PC-3 (cell line): ENCODE results near the gene FAM53B.

Source experiments
- EZH2phosphoT487 ChIP-seq: fragments of 300-600 bp; sonication (generic); IDR thresholded peaks from 2 replicates; pipeline ENCODE4 v1.6.1; 2018; ENCODE audit warnings: mild to moderate bottlenecking, antibody characterized with exemption, low read length, borderline replicate concordance
- TF ChIP-seq, protein P1 (sequence below): fragments of 300-600 bp; sonication (generic); conservative IDR thresholded peaks from 2 replicates; pipeline ENCODE4 v1.5.1; 2017; ENCODE audit warnings: antibody characterized with exemption, low read depth, mild to moderate bottlenecking, low read length

GRCh38 chr10:124624895-124625294, 119.3 kb downstream of the FAM53B start:
- TF ChIP-seq, protein P1, sequence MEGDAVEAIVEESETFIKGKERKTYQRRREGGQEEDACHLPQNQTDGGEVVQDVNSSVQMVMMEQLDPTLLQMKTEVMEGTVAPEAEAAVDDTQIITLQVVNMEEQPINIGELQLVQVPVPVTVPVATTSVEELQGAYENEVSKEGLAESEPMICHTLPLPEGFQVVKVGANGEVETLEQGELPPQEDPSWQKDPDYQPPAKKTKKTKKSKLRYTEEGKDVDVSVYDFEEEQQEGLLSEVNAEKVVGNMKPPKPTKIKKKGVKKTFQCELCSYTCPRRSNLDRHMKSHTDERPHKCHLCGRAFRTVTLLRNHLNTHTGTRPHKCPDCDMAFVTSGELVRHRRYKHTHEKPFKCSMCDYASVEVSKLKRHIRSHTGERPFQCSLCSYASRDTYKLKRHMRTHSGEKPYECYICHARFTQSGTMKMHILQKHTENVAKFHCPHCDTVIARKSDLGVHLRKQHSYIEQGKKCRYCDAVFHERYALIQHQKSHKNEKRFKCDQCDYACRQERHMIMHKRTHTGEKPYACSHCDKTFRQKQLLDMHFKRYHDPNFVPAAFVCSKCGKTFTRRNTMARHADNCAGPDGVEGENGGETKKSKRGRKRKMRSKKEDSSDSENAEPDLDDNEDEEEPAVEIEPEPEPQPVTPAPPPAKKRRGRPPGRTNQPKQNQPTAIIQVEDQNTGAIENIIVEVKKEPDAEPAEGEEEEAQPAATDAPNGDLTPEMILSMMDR = no peak
- TF ChIP-seq EZH2phosphoT487 = no peak
